GM18517 (cell line): Measurements from ENCODE around the gene RNF175.

Experiments
- ATAC-seq: cut with Tn5 transposase; IDR thresholded peaks from one replicate; pipeline ENCODE4 v1.9.1; 2021; ENCODE audit warnings: mild to moderate bottlenecking, moderate library complexity; ENCODE audit not compliant: unreplicated experiment

RNF175 gene

GRCh38 chr4:153759407-153760316, at the start of gene RNF175:
RNF175 (minus strand) TSS chr4:153760024; CDS start chr4:153759862, 162 bp downstream.
- ATAC-seq, result no peak

DNA sequence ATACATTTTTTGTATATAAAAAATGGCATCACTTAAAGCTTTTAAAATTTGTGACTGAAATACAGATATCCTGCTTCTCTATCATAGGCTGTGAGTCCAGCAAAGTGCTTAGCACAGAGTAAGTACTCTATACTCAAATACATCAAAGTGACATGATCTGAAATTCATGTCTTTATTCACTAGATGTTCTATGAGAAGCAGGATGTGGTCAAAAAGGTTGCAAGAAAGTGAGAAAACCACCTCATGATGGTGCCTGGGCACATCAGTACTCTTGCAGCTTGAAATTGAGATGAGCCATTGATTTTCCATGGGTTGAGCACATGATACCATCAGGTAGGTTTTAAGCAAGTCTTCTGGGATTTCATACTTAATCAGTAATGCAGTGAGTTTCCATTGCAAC, 49.5 kb upstream of the RNF175 start:
- ATAC-seq, result no peak

DNA sequence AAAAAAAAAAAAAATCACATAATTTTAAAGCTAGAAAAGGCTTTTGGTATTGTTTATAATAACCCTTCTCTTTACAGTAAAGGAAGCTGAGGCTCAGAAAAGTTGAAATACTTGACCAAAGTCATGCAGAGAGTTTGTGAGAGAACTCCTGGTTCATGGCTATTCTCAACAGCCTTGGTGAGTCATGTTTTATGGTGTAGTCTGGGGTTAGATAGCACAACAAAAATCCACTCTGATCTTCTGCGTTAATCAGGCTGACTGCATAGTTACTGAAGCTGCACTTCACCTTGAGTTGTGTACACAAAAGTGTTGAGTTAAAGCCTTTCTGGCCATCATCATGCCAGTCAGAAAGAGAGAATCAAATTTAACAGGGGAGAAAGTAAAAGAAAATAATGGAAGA, 48.4 kb upstream of the RNF175 start:
- ATAC-seq, result no peak

DNA sequence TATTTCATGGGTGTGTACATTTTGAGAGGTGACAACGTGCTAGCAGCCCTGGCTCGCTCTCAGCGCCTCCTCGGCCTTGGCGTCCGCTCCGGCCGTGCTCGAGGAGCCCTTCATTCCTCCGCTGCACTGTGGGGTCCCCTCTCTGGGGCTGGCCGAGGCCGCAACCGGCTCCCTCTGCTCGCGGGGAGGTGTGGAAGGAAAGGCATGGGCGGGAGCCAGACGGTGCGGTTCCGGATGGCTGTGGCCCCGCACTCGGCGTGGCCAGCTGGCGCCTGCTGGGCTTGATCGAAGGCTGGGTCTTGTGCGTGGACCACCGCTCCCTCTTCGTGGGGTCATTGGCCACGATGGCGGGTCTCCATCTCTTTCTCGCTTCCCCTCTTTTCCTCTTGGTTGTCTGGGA, 46.2 kb upstream of the RNF175 start:
- no peak for ATAC-seq

DNA sequence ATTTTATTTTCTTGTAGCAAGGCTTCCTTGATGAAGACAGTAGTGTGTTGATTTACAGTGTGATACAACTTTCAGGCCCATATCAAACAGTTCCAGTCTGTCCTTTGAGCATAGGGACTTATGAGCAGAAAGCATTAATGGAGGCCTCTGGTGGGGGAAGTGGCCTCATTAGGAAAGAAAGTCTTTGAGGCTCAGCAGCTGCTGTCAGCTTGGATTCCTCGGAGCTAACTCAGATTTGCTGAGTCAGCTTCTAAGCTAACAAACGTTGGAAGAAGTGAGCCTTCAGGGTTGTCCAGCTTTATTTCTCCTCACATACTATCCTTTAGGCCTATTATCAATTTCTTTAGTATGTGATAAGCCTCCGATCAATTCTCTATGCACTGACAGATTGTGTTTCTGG, 44.9 kb upstream of the RNF175 start:
- ATAC-seq, result no peak

- ATAC-seq, result no peak
Observed at GRCh38 chr4:153799694-153800074, 39.9 kb upstream of the RNF175 start.

DNA sequence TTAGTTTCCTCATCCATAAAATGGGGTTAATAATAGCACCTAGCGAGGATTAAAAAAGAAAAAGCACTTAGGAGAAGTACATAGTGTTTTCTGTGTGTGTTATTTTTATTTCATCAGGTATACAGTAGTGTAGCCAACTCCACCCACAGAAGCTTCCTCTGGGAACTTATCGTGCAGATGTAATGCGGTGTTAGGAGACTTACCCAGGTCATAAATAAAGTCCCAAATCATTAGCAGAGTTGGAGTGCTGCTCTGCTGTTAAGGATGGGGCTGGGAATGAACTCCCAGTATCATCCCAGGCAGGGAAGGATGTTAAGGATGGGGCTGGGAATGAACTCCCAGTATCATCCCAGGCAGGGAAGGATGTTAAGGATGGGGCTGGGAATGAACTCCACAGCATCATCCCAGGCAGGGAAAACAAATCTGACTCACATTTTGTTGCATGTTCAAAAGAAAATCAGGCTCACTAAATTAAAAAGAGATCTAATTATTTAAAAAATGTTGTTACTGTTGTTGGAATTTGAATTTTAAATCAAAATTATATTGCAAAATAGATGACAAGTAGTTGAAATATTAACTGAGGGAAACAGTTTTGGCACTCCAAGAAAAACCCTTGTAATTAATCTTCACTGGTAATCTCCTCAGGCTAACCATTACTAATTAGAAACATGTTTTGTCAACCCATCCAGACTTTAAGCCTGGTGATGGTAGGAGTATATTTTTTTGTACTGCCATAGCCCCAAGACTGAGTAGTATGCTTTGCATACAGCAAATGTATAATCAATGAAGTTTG, 39.3 kb upstream of the RNF175 start:
- no peak for ATAC-seq

GRCh38 chr4:153798420-153798819, 38.6 kb upstream of the RNF175 start:
- ATAC-seq, result no peak

DNA sequence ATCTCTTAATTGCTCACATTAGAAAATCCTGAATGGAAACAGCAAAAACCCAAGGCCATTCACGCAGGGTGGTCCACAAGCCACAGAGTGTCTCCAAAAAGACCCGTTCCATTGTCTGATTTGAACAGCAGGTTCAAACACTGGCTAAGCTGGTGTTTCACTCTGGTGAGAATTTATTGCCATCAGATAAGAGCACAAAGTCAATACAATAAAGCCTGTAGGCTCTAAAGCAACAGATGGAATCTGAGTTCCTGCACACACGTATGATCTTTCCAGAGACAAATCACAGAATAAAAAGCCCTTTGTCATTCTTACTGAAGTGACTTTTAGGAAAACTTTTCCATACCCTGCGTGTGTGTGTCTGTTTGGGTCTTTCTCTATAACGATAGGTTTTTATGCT, 34.2 kb upstream of the RNF175 start:
- no peak for ATAC-seq

DNA sequence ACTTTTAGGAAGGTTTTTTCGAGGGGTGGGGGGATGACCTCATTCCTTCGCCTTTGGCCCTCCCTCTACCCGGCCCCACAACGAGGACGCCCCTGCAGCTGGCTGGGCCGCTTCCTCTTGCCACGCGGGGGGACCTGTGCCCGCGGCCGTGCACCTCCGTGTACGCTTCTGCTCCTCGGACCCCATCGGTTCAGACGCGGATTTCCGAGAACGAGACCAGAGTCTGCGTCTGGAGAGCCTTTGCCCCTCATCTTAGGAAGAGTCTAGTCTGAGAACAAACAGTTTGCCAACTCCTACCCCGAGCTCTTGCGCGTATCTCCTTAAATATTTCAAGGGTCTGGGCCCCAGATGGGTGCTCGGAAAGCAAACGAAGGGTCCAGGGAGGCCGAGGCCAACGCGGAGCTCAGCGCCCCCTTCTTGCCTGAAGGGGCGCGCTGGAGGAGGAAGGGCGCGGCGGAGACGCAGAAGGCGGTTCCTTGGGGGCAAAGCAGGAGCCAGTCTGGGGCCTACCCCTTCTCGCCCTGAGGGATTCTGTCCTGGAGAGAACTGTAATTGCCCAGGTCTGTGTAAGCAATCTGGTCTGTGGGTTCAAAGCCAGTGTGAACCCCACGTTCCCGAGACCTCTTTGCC, 32.9 kb upstream of the RNF175 start:
- no peak for ATAC-seq

GRCh38 chr4:153791746-153792617, 32.2 kb upstream of the RNF175 start:
- no peak for ATAC-seq

GRCh38 chr4:153790962-153791551, 31.2 kb upstream of the RNF175 start:
- ATAC-seq, result no peak

- ATAC-seq, result no peak
Observed at GRCh38 chr4:153790500-153790865, 30.7 kb upstream of the RNF175 start.

DNA sequence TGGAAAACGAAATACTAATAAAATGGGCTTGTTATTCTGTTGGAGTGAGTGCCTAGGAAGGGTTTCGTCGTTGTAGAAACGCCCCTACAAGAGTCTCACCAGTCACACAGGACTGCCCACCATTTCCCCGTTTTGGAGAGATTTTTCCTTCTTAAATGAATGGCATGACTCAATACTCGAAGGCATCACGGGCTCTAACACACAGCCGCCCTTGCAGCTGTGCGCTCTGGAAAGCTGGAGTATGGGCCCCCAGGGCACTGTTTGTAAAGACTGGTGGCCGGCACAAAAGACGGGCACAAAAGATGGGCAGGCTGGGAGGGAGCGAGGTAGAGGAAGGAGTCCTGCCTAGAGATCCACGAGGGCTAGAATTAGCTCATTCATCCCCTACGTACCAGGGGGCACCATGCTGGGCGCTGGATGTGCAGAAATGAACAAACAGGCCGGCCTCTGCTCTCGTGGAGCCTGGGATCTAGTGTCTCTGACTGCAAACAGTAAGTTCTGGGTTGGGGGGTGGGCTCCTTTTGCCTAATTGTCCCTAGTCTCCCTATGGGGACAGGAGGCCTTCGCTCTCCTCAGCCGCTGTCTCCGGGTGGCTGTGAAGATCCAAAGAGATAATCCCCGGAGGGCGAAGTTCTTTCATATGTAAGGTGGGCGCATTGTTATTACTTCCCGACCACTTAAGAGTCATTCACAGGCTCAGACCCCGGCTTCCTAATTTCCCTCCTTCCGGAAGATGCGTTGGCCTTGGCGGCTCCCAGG, 30.1 kb upstream of the RNF175 start:
- ATAC-seq, result no peak

DNA sequence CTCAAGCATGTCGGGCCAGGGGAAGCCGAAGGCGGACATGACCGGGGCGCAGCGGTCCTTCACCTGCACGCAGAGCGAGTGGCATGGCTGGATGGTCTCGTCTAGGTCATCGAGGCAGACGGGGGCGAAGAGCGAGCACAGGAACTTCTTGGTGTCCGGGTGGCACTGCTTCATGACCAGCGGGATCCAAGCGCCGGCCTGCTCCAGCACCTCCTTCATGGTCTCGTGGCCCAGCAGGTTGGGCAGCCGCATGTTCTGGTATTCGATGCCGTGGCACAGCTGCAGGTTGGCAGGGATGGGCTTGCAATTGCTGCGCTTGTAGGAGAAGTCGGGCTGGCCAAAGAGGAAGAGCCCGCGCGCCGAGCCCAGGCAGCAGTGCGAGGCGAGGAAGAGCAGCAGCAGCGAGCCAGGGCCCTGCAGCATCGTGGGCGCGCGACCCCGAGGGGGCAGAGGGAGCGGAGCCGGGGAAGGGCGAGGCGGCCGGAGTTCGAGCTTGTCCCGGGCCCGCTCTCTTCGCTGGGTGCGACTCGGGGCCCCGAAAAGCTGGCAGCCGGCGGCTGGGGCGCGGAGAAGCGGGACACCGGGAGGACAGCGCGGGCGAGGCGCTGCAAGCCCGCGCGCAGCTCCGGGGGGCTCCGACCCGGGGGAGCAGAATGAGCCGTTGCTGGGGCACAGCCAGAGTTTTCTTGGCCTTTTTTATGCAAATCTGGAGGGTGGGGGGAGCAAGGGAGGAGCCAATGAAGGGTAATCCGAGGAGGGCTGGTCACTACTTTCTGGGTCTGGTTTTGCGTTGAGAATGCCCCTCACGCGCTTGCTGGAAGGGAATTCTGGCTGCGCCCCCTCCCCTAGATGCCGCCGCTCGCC, 28.8 kb upstream of the RNF175 start, which contains the start of gene SFRP2:
TSS of gene SFRP2 (minus strand) at position 671 of the 864 bp plus-strand sequence. CDS start at position 423, 248 bp downstream.
- no peak for ATAC-seq

GRCh38 chr4:153788051-153788412, 28.2 kb upstream of the RNF175 start:
- no peak for ATAC-seq

- no peak for ATAC-seq
Observed at GRCh38 chr4:153787575-153787974, 27.8 kb upstream of the RNF175 start.

DNA sequence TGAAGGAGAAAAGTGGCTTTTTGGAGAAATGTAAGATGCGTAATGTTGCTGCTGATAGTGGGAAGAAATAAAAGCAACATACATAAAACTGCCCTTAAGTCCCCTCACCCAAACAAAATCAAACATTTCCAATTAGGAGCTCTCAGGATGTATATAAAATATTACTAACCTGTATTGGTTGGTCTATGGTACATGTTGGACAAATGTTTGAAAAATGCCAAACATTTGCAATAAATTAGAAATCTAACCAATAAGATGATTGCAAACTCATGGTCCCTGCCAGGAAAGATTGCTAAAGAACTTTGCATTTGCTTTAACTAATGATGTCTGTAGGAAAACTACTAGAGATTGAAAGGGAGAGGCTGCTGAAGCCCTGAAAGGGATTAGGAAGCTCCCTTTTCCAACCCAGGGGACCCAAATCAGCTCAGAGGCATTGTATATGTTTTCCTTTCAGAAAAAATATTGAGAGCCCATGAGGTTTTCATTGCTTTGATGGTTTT, 27.3 kb upstream of the RNF175 start:
- ATAC-seq, result no peak
